ENCODE measurements around the gene TIMP2. TPM values are rescaled to one million over a fixed set of nuclear protein-coding genes. Genes with fewer than 3 reads are reported as not detected.
A peak's percentile ranks its signal among the peaks of the same experiment; 100 is the strongest.

Gene TIMP2
- total RNA-seq, 1 experiment from 2014 or later, result 62.4 TPM

- no peak for ATAC-seq
- H3K9me3 ChIP-seq (ENCODE audit: control insufficient read depth, insufficient read depth, low read depth, low read length), result no peaks in the 10 kb centered on the region
- H3K27ac ChIP-seq (ENCODE audit: low read length), result no peak overlapping the region
- no TSS peak for BruUV-seq (replicated peaks)
- no peaks in the 10 kb centered on the region for H3K4me1 ChIP-seq (ENCODE audit: control insufficient read depth, insufficient read depth, low read length)
- ChIA-PET CTCF (no interaction called here), POLR2A (interaction anchor here (0.6 kb wide), 1 partner anchor 60 kb away, joined by 5 read pairs; no protein-coding TSS in a partner anchor)
- DNase-seq (ENCODE audit: low read depth, low spot score), result no peak
- intact Hi-C loops (cut with micrococcal nuclease; ENCODE audit: unreplicated experiment) (no loop called here), in situ Hi-C loops (cut with HindIII; ENCODE audit: low pct_unique_long_range_greater_than_20kb, low sequenced_read_pairs) (no loop called here)
- peaks cover 24% of the 10 kb centered on the region for H3K36me3 ChIP-seq (ENCODE audit: control insufficient read depth, insufficient read depth, low read length)
- no peak overlapping the region for H3K4me3 ChIP-seq (ENCODE audit: low read depth in 2 of 2, low read length in 2 of 2)
- no peaks in the 10 kb centered on the region for H3K27me3 ChIP-seq (ENCODE audit: control insufficient read depth, insufficient read depth, low read length)
- TF ChIP-seq CTCF (IDR thresholded peaks at IDR 0.05), result no peak
- no peak for TF ChIP-seq POLR2AphosphoS5 (IDR thresholded peaks at IDR 0.05; ENCODE audit: low read depth, low read length)
- TF ChIP-seq, protein P1, sequence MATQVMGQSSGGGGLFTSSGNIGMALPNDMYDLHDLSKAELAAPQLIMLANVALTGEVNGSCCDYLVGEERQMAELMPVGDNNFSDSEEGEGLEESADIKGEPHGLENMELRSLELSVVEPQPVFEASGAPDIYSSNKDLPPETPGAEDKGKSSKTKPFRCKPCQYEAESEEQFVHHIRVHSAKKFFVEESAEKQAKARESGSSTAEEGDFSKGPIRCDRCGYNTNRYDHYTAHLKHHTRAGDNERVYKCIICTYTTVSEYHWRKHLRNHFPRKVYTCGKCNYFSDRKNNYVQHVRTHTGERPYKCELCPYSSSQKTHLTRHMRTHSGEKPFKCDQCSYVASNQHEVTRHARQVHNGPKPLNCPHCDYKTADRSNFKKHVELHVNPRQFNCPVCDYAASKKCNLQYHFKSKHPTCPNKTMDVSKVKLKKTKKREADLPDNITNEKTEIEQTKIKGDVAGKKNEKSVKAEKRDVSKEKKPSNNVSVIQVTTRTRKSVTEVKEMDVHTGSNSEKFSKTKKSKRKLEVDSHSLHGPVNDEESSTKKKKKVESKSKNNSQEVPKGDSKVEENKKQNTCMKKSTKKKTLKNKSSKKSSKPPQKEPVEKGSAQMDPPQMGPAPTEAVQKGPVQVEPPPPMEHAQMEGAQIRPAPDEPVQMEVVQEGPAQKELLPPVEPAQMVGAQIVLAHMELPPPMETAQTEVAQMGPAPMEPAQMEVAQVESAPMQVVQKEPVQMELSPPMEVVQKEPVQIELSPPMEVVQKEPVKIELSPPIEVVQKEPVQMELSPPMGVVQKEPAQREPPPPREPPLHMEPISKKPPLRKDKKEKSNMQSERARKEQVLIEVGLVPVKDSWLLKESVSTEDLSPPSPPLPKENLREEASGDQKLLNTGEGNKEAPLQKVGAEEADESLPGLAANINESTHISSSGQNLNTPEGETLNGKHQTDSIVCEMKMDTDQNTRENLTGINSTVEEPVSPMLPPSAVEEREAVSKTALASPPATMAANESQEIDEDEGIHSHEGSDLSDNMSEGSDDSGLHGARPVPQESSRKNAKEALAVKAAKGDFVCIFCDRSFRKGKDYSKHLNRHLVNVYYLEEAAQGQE (IDR thresholded peaks at IDR 0.05; ENCODE audit: insufficient read depth in 1 of 2, low read depth in 2 of 2, low read length in 1 of 2), result no peak
- no peak for TF ChIP-seq SIN3A (IDR thresholded peaks at IDR 0.05; ENCODE audit: borderline replicate concordance, insufficient read depth, low read depth, low read length)
- TF ChIP-seq TCF7L2 (IDR thresholded peaks at IDR 0.05; ENCODE audit: low read depth, low read length), result no peak
Measured at GRCh38 chr17:78823282-78824046, 101.7 kb downstream of the TIMP2 start.

DNA sequence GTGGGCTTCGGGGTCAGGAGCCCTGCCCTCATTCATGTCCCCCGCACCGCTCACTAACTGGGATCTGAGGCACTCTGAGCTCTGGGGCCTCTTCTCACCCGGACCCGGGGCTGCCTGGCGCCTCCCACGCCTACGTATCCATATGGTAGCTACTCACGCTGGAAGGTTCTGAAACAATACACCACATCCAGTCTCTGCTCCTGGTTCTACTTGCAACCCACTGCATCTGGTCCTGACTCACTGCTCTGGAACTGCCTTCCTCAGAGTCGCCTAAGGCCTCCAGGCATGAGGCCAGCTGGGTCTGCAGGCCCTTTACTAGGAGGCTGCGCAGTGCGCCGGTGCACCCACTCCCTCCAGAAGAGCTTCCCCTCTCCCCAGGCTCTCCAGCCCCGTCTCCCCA, 102.6 kb downstream of the TIMP2 start:
- intact Hi-C loops (cut with micrococcal nuclease; ENCODE audit: unreplicated experiment), result no loop called here
- BruUV-seq (replicated peaks), result no TSS peak
- Histone ChIP-seq H3K27me3 (ENCODE audit: control insufficient read depth, insufficient read depth, low read length) (no peaks in the 10 kb centered on the region), H3K36me3 (ENCODE audit: control insufficient read depth, insufficient read depth, low read length) (peaks cover 23% of the 10 kb centered on the region), H3K4me1 (ENCODE audit: control insufficient read depth, insufficient read depth, low read length) (no peaks in the 10 kb centered on the region), H3K27ac (ENCODE audit: low read length) (no peak overlapping the region), H3K9me3 (ENCODE audit: control insufficient read depth, insufficient read depth, low read depth, low read length) (no peaks in the 10 kb centered on the region), H3K4me3 (ENCODE audit: low read depth in 2 of 2, low read length in 2 of 2) (no peak overlapping the region)
- no peak for DNase-seq (ENCODE audit: low read depth, low spot score)
- peak; percentile 27; the same call in 1 of the 2 replicates for ATAC-seq
- in situ Hi-C loops (cut with HindIII; ENCODE audit: low pct_unique_long_range_greater_than_20kb, low sequenced_read_pairs), result no loop called here
- ChIA-PET CTCF (no interaction called here), POLR2A (no interaction called here)
- TF ChIP-seq POLR2AphosphoS5 (IDR thresholded peaks at IDR 0.05; ENCODE audit: low read depth, low read length) (no peak), SIN3A (IDR thresholded peaks at IDR 0.05; ENCODE audit: borderline replicate concordance, insufficient read depth, low read depth, low read length) (no peak), CTCF (IDR thresholded peaks at IDR 0.05) (no peak), TCF7L2 (IDR thresholded peaks at IDR 0.05; ENCODE audit: low read depth, low read length) (no peak)
- TF ChIP-seq, protein P1 (IDR thresholded peaks at IDR 0.05; ENCODE audit: insufficient read depth in 1 of 2, low read depth in 2 of 2, low read length in 1 of 2), result no peak
